HCT116 (cell line): ENCODE results near the gene TMEM214. TPM values are rescaled to one million over a fixed set of nuclear protein-coding genes. Genes with fewer than 3 reads are reported as not detected.

Source experiments
- ATAC-seq: fragments of 200-7000 bp; cut with Tn5 transposase; 2 replicates; pipeline ENCODE4 v1.9.1; 2020; ENCODE audit warnings: mild to moderate bottlenecking, moderate library complexity
- BruUV-seq: library from RNA; stranded (reverse); fragments of 400-500 nt; replicated peaks from 2 replicates; lab custom pipeline; 2021; lab: Mats Ljungman, UMichigan
- CTCF ChIA-PET: fragments of 300-600 bp; sonication (Branson Sonifier 250); formaldehyde crosslinking; loops from one replicate; lab custom pipeline; 2021; ENCODE audit warnings: antibody characterized with exemption; lab: Charles Lee
- POLR2A ChIA-PET: fragments of 300-600, 350-600 bp; sonication (Branson Sonifier 250); formaldehyde crosslinking; loops from one replicate; lab custom pipeline; 2021; ENCODE audit warnings: antibody characterized with exemption; lab: Charles Lee
- RAD21 ChIA-PET, 2 experiments: fragments of 300-600 bp; sonication (Branson Sonifier 250); formaldehyde crosslinking; loops; one replicate each; lab custom pipeline; 2023; ENCODE audit warnings: low total read pairs in 2 of 2; ENCODE audit not compliant: uncharacterized antibody in 2 of 2, unreplicated experiment in 2 of 2, low non-redundant PET in 1 of 2; lab: Charles Lee
- DNase-seq: peaks from one replicate; pipeline ENCODE4 v3.0.0-alpha.2; 2010; ENCODE audit warnings: low read depth, low spot score
- H2AFZ ChIP-seq: fragments of 200-600 bp; shearing (Covaris generic), sonication (generic); 2 replicates; pipeline ENCODE4 v1.6.1; 2017; ENCODE audit warnings: low read depth, mixed run types, mixed read lengths, antibody characterized with exemption, low read length; ENCODE audit not compliant: poor library complexity, severe bottlenecking
- H3K27ac ChIP-seq: 2 replicates; pipeline ENCODE4 v1.5.1; 2012; ENCODE audit warnings: low read depth, low read length
- H3K27me3 ChIP-seq: fragments of 200-600 bp; sonication (generic); 2 replicates; pipeline ENCODE4 v1.6.1; 2016; ENCODE audit warnings: mixed run types, low read length, mixed read lengths; ENCODE audit not compliant: insufficient read depth
- H3K36me3 ChIP-seq, 2 experiments: fragments of 200-500 bp in 1 of 2; fragments of 200-600 bp in 1 of 2; sonication (Bioruptor generic) in 1 of 2; sonication (generic) in 1 of 2; 2 replicates each; pipeline versions ENCODE4 v1.5.1 to v1.6.1; 2014 to 2016; ENCODE audit warnings: low read length in 2 of 2, inconsistent platforms in 1 of 2, mixed read lengths in 1 of 2, mixed run types in 1 of 2; ENCODE audit not compliant: insufficient read depth in 2 of 2, control insufficient read depth in 1 of 2
- H3K4me1 ChIP-seq, 2 experiments: fragments of 200-600 bp in 1 of 2; sonication (generic) in 1 of 2; 2 replicates each; pipeline versions ENCODE4 v1.5.1 to v1.6.1; 2012 to 2017; ENCODE audit warnings: low read length in 2 of 2, inconsistent platforms in 1 of 2, mild to moderate bottlenecking in 1 of 2, mixed read lengths in 1 of 2, mixed run types in 1 of 2, moderate library complexity in 1 of 2; ENCODE audit not compliant: insufficient read depth in 2 of 2, control insufficient read depth in 1 of 2
- H3K4me2 ChIP-seq: fragments of 200-600 bp; sonication (generic); 2 replicates; pipeline ENCODE4 v1.6.1; 2017; ENCODE audit warnings: mixed run types, low read length, mixed read lengths
- H3K4me3 ChIP-seq, 2 experiments: fragments of 200-600 bp in 1 of 2; sonication (generic) in 1 of 2; replicated peaks in 1 of 2; 2 replicates each; pipeline ENCODE4 v1.5.1; 2011 to 2016; ENCODE audit warnings: low read length in 2 of 2, control low read depth in 1 of 2, low read depth in 1 of 2, mild to moderate bottlenecking in 1 of 2, mixed read lengths in 1 of 2, mixed run types in 1 of 2
- H3K79me2 ChIP-seq: fragments of 200-600 bp; sonication (generic); 2 replicates; pipeline ENCODE4 v1.6.1; 2017; ENCODE audit warnings: mild to moderate bottlenecking, mixed run types, low read length, moderate library complexity, mixed read lengths; ENCODE audit not compliant: insufficient read depth
- H3K9ac ChIP-seq: fragments of 200-600 bp; sonication (generic); 2 replicates; pipeline ENCODE4 v1.6.1; 2016; ENCODE audit warnings: low read length, mixed read lengths
- H3K9me2 ChIP-seq: fragments of 200-600 bp; sonication (generic), shearing (Covaris generic); 2 replicates; pipeline ENCODE4 v1.6.1; 2017; ENCODE audit warnings: mixed run types, mild to moderate bottlenecking, moderate library complexity; ENCODE audit not compliant: insufficient read depth
- H3K9me3 ChIP-seq, 2 experiments: fragments of 200-500 bp in 1 of 2; fragments of 200-600 bp in 1 of 2; sonication (Bioruptor generic) in 1 of 2; sonication (generic) in 1 of 2; 2 replicates each; pipeline ENCODE4 v1.6.1; 2014 to 2017; ENCODE audit warnings: low read length in 2 of 2, mixed read lengths in 2 of 2, inconsistent platforms in 1 of 2, low read depth in 1 of 2, mild to moderate bottlenecking in 1 of 2, mixed run types in 1 of 2, moderate library complexity in 1 of 2; ENCODE audit not compliant: control insufficient read depth in 1 of 2, insufficient read depth in 1 of 2
- H4K20me1 ChIP-seq: fragments of 200-600 bp; sonication (generic), shearing (Covaris generic); 2 replicates; pipeline ENCODE4 v1.6.1; 2017; ENCODE audit warnings: mixed run types, mild to moderate bottlenecking, moderate library complexity; ENCODE audit not compliant: insufficient read depth
- CBX3 ChIP-seq: IDR thresholded peaks from 2 replicates; pipeline ENCODE4 v1.6.1; 2012; ENCODE audit warnings: low read depth
- CEBPB ChIP-seq: IDR thresholded peaks from 2 replicates; pipeline ENCODE4 v1.6.1; 2012; ENCODE audit warnings: low read depth
- CTCF ChIP-seq, 3 experiments: fragments of 200-600 bp in 1 of 3; sonication (generic) in 1 of 3; IDR thresholded peaks in 2 of 3; conservative IDR thresholded peaks in 1 of 3; 2 replicates each; pipeline ENCODE4 v1.5.1; 2012 to 2017; ENCODE audit warnings: low read depth in 2 of 3, low read length in 2 of 3, antibody characterized with exemption in 1 of 3, borderline replicate concordance in 1 of 3, control low read depth in 1 of 3, mild to moderate bottlenecking in 1 of 3, mixed read lengths in 1 of 3, mixed run types in 1 of 3, moderate library complexity in 1 of 3; ENCODE audit not compliant: insufficient read depth in 1 of 3
- EGR1 ChIP-seq: IDR thresholded peaks from 2 replicates; pipeline ENCODE4 v1.6.1; 2012; ENCODE audit warnings: low read depth
- ELF1 ChIP-seq: IDR thresholded peaks from 2 replicates; pipeline ENCODE4 v1.6.1; 2012; ENCODE audit warnings: low read depth, borderline replicate concordance
- EZH2 ChIP-seq: fragments of 200-600 bp; sonication (generic); IDR thresholded peaks from 2 replicates; pipeline ENCODE4 v1.6.1; 2017; ENCODE audit warnings: antibody characterized with exemption, mixed run types
- EZH2phosphoT487 ChIP-seq: fragments of 200-600 bp; IDR thresholded peaks from 2 replicates; pipeline ENCODE4 v1.6.1; 2018; ENCODE audit warnings: antibody characterized with exemption, borderline replicate concordance
- FOSL1 ChIP-seq: IDR thresholded peaks from 2 replicates; pipeline ENCODE4 v1.6.1; 2012; ENCODE audit warnings: low read depth
- JUND ChIP-seq: IDR thresholded peaks from 2 replicates; pipeline ENCODE4 v1.6.1; 2012
- POLR2A ChIP-seq: IDR thresholded peaks from 2 replicates; pipeline ENCODE4 v1.7.0; 2011; ENCODE audit warnings: borderline replicate concordance; ENCODE audit not compliant: insufficient read depth, insufficient read length; ENCODE audit errors: extremely low read depth
- RAD21 ChIP-seq: IDR thresholded peaks from 2 replicates; pipeline ENCODE4 v1.6.1; 2012; ENCODE audit warnings: low read depth, mild to moderate bottlenecking
- REST ChIP-seq: IDR thresholded peaks from 2 replicates; pipeline ENCODE4 v1.6.1; 2012; ENCODE audit warnings: low read depth
- SP1 ChIP-seq: IDR thresholded peaks from 2 replicates; pipeline ENCODE4 v1.6.1; 2012; ENCODE audit warnings: low read depth
- TCF7L2 ChIP-seq: IDR thresholded peaks from 2 replicates; pipeline ENCODE4 v1.7.0; 2011; ENCODE audit warnings: borderline replicate concordance, inconsistent platforms; ENCODE audit not compliant: insufficient read depth, insufficient read length; ENCODE audit errors: extremely low read depth
- ZBTB33 ChIP-seq: IDR thresholded peaks from 2 replicates; pipeline ENCODE4 v1.6.1; 2011; ENCODE audit warnings: mild to moderate bottlenecking, low read length, moderate library complexity; ENCODE audit not compliant: insufficient replicate concordance; ENCODE audit errors: extremely low read depth
- ZFX ChIP-seq: fragments of 450-650 bp; IDR thresholded peaks from 2 replicates; pipeline ENCODE4 v1.6.1; 2017
- intact Hi-C: fragments of 100-400 bp; cut with micrococcal nuclease; formaldehyde crosslinking; loops from 2 replicates; pipeline ENCODE4 v1.10.0; 2022
- total RNA-seq: library from RNA; stranded (reverse); gene quantifications from one replicate; pipeline ENCODE4 v1.2.1, GENCODE V29; 2021; ENCODE audit not compliant: unreplicated experiment
- TF ChIP-seq, protein P1 (sequence below): IDR thresholded peaks from 2 replicates; pipeline ENCODE4 v1.6.1; 2012
- TF ChIP-seq, protein P2 (sequence below): IDR thresholded peaks from 2 replicates; pipeline ENCODE4 v1.6.1; 2012

Gene TMEM214
- total RNA-seq, 1 experiment from 2014 or later, result 69.8 TPM

DNA sequence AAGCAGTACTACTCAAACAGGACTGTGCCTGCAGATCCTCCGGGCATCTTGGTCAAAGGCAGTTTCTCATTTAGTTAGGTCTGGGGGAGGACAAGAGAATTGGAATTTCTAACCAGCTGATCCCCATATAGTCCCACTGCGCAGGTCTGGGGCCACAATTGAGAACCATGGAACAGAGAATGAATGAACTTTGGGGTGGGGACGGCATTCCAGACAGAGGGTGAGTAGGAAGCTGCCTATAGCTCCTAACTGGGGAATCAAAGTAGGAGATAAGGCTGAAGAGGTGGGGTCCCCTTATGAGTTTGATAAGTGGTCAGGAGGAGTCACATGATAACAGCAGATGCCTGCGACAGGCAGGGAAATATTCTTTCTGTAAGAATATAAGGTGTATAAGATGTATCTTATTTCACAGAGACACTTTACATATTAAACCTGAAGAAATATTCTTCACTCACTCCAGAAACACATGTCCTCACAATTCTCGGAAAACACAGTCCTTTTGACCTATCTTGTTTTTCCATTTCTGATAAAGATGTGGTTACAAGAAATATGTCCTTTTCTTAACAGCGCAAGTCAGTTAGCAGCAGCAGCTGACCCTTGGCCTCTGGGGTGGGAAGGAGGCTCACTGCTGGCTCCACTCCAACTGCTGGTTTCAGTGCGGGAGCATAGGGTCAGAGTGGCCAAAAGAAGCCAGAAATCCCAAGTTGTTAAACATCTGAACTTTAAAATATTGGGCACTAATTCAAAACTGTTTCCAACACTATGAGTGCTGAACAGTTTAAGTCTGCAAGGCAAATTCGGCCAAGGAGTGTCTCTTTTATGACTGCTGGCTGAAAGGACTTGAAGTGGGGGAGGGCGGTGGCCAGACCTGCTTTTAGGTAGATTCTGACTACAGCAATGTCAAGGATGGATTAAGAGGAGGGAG lies 12.6 kb upstream of the TMEM214 start:
- Histone ChIP-seq H3K9me2 (no peaks in the 10 kb centered on the region), H4K20me1 (no peaks in the 10 kb centered on the region), H3K36me3 (peaks cover 0 to 3% of the 10 kb centered on the region in 2 experiments; a peak in 1 of 4 replicates), H3K27me3 (no peaks in the 10 kb centered on the region), H3K27ac (no peak overlapping the region), H3K9ac (no peak overlapping the region), H3K4me1 (peaks cover 31 to 46% of the 10 kb centered on the region in 2 experiments), H2AFZ (no peak overlapping the region), H3K79me2 (peaks cover 3% of the 10 kb centered on the region; the same call in 1 of the 2 replicates), H3K4me3 (no peak overlapping the region), H3K4me2 (peak overlapping the region; percentile 48; the same call in 1 of the 2 replicates), H3K9me3 (no peaks in the 10 kb centered on the region)
- RAD21 ChIA-PET, result no interaction called here
- no peak for DNase-seq
- ATAC-seq, result no peak
- no peak for TF ChIP-seq ELF1
- TF ChIP-seq POLR2A, result no peak
- TF ChIP-seq CTCF (IDR thresholded peaks at IDR 0.05 in 2 of 3, conservative IDR thresholded peaks at IDR 0.05 in 1 of 3; ENCODE audit: borderline replicate concordance in 1 of 3, insufficient read depth in 1 of 3, low read depth in 2 of 3, low read length in 2 of 3), result no peak
- no peak for TF ChIP-seq ZBTB33
- TF ChIP-seq RAD21, result no peak
- TF ChIP-seq CEBPB, result no peak
- no peak for TF ChIP-seq CBX3
- TF ChIP-seq JUND, result no peak
- TF ChIP-seq TCF7L2, result no peak
- TF ChIP-seq SP1, result no peak
- no peak for TF ChIP-seq EZH2
- no peak for TF ChIP-seq FOSL1
- TF ChIP-seq, protein P1, sequence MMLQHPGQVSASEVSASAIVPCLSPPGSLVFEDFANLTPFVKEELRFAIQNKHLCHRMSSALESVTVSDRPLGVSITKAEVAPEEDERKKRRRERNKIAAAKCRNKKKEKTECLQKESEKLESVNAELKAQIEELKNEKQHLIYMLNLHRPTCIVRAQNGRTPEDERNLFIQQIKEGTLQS, result no peak
- TF ChIP-seq REST, result no peak
- TF ChIP-seq EGR1, result no peak
- no peak for TF ChIP-seq ZFX
- TF ChIP-seq, protein P2, sequence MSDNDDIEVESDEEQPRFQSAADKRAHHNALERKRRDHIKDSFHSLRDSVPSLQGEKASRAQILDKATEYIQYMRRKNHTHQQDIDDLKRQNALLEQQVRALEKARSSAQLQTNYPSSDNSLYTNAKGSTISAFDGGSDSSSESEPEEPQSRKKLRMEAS, result no peak
- no peak for TF ChIP-seq EZH2phosphoT487
- intact Hi-C loops, result no loop called here
- POLR2A ChIA-PET, result no interaction called here
- CTCF ChIA-PET, result interaction anchor here (7.7 kb wide), 1 partner anchor 58 kb away, joined by 154 read pairs; no protein-coding TSS in a partner anchor
- BruUV-seq, result no TSS peak
